Esophagus muscularis mucosa (tissue), 3 donors: Measurements from ENCODE around the gene TRPT1.

Experiments
- POLR2A ChIP-seq: fragments of 450-650 bp; IDR thresholded peaks from one replicate; pipeline ENCODE4 v1.6.1; 2017; ENCODE audit warnings: antibody characterized with exemption, moderate library complexity, mild to moderate bottlenecking, low read depth
- POLR2AphosphoS5 ChIP-seq, 2 donors: sonication (generic); formaldehyde crosslinking; IDR thresholded peaks; one replicate each; pipeline ENCODE4 v1.6.1; 2017; ENCODE audit warnings: antibody characterized with exemption in 2 of 2
- TF ChIP-seq, protein P1 (sequence below), 3 experiments: fragments of 200-600 bp in 2 of 3; fragments of 450-650 bp in 1 of 3; sonication (generic) in 2 of 3; IDR thresholded peaks; one replicate each; pipeline ENCODE4 v1.5.1; 2017 to 2019; ENCODE audit warnings: antibody characterized with exemption in 3 of 3, mild to moderate bottlenecking in 2 of 3, moderate library complexity in 1 of 3

DNA sequence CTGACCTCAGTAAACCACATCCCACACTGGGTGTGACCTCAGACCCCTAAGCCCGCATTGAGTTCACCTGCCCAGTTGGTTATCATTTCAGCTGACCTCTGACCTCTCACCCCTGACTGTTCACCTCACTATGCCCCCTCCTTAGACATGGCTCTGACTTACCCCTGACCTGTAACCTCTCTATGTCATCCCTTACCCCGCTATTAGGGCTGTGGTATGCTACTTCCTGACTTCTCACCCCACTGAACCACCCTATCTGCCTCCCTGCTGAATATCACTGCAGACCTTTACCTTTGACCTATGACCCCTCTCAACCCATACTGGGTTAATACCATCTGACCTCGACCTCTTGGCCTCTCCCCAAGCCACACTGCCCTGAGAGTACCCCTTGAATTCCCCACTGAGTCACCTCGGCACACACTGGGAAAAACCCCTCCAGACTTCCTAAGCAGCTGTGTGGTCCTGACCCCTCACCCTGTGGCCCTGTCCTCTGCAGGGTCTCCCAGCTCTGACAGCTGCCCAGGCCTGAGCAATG is 33.6 kb upstream of the TRPT1 start:
- no peak for TF ChIP-seq POLR2A
- TF ChIP-seq, protein P1, sequence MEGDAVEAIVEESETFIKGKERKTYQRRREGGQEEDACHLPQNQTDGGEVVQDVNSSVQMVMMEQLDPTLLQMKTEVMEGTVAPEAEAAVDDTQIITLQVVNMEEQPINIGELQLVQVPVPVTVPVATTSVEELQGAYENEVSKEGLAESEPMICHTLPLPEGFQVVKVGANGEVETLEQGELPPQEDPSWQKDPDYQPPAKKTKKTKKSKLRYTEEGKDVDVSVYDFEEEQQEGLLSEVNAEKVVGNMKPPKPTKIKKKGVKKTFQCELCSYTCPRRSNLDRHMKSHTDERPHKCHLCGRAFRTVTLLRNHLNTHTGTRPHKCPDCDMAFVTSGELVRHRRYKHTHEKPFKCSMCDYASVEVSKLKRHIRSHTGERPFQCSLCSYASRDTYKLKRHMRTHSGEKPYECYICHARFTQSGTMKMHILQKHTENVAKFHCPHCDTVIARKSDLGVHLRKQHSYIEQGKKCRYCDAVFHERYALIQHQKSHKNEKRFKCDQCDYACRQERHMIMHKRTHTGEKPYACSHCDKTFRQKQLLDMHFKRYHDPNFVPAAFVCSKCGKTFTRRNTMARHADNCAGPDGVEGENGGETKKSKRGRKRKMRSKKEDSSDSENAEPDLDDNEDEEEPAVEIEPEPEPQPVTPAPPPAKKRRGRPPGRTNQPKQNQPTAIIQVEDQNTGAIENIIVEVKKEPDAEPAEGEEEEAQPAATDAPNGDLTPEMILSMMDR (IDR thresholded peaks at IDR 0.05) = no peak
- TF ChIP-seq POLR2AphosphoS5 (IDR thresholded peaks at IDR 0.05) = no peak
